Activated T-helper 17 cell treated with anti-CD3 and anti-CD28 coated beads, Interleukin-2, amount 50 U/mL, for 72 hours (primary cell): Measurements from ENCODE around the gene DSCAM. TPM values are rescaled to one million over a fixed set of nuclear protein-coding genes. Genes with fewer than 3 reads are reported as not detected.

Experiments
- ATAC-seq: fragments of 150-1000 bp; cut with Tn5 transposase; replicated peaks from 2 replicates; pipeline ENCODE4 v1.10.0; 2021; ENCODE audit warnings: mild to moderate bottlenecking, moderate library complexity
- H3K27ac Mint-ChIP-seq: one replicate; pipeline ENCODE4 v1.8.0; 2022; ENCODE audit warnings: mixed read lengths
- H3K27me3 Mint-ChIP-seq: one replicate; pipeline ENCODE4 v1.8.0; 2022; ENCODE audit warnings: mixed read lengths
- H3K36me3 Mint-ChIP-seq: one replicate; pipeline ENCODE4 v1.8.0; 2022; ENCODE audit warnings: low read depth, mild to moderate bottlenecking, mixed read lengths
- H3K4me1 Mint-ChIP-seq: one replicate; pipeline ENCODE4 v1.8.0; 2022; ENCODE audit warnings: mixed read lengths
- H3K4me3 Mint-ChIP-seq: one replicate; pipeline ENCODE4 v1.8.0; 2022; ENCODE audit warnings: mild to moderate bottlenecking, mixed read lengths
- H3K9me3 Mint-ChIP-seq: one replicate; pipeline ENCODE4 v1.8.0; 2022; ENCODE audit warnings: mixed read lengths
- total RNA-seq, 2 donors: library from RNA; stranded (reverse); gene quantifications; one replicate each; pipeline ENCODE4 v1.2.3, GENCODE V29; 2022

DSCAM gene
- total RNA-seq, 2 donors from 2014 or later, result not detected

- ATAC-seq, result no peak
- no peaks in the 10 kb centered on the region for H3K27me3 Mint-ChIP-seq
- H3K9me3 Mint-ChIP-seq, result peaks cover 8% of the 10 kb centered on the region
- no peaks in the 10 kb centered on the region for H3K4me1 Mint-ChIP-seq
- H3K36me3 Mint-ChIP-seq, result no peaks in the 10 kb centered on the region
- no peak overlapping the region for H3K27ac Mint-ChIP-seq
- H3K4me3 Mint-ChIP-seq, result no peak overlapping the region
Observed at GRCh38 chr21:40060083-40060677, 786.8 kb downstream of the DSCAM start.

GRCh38 chr21:40057331-40057730 is 789.6 kb downstream of the DSCAM start:
- no peaks in the 10 kb centered on the region for H3K36me3 Mint-ChIP-seq
- no peak overlapping the region for H3K4me3 Mint-ChIP-seq
- H3K4me1 Mint-ChIP-seq, result no peaks in the 10 kb centered on the region
- H3K27ac Mint-ChIP-seq, result no peak overlapping the region
- no peak for ATAC-seq
- no peaks in the 10 kb centered on the region for H3K27me3 Mint-ChIP-seq
- H3K9me3 Mint-ChIP-seq, result peaks cover 5% of the 10 kb centered on the region

- no peaks in the 10 kb centered on the region for H3K4me1 Mint-ChIP-seq
- no peaks in the 10 kb centered on the region for H3K27me3 Mint-ChIP-seq
- no peak overlapping the region for H3K27ac Mint-ChIP-seq
- no peaks in the 10 kb centered on the region for H3K36me3 Mint-ChIP-seq
- peaks cover 5% of the 10 kb centered on the region for H3K9me3 Mint-ChIP-seq
- ATAC-seq, result no peak
- no peak overlapping the region for H3K4me3 Mint-ChIP-seq
Observed at GRCh38 chr21:40056031-40056430, 790.9 kb downstream of the DSCAM start.

- H3K27me3 Mint-ChIP-seq, result no peaks in the 10 kb centered on the region
- no peaks in the 10 kb centered on the region for H3K36me3 Mint-ChIP-seq
- H3K9me3 Mint-ChIP-seq, result peaks cover 7% of the 10 kb centered on the region
- no peak overlapping the region for H3K27ac Mint-ChIP-seq
- no peaks in the 10 kb centered on the region for H3K4me1 Mint-ChIP-seq
- no peak overlapping the region for H3K4me3 Mint-ChIP-seq
- no peak for ATAC-seq
Observed at GRCh38 chr21:40054403-40054802, 792.6 kb downstream of the DSCAM start.

- peaks cover 4% of the 10 kb centered on the region for H3K9me3 Mint-ChIP-seq
- no peaks in the 10 kb centered on the region for H3K36me3 Mint-ChIP-seq
- no peaks in the 10 kb centered on the region for H3K27me3 Mint-ChIP-seq
- H3K4me3 Mint-ChIP-seq, result no peak overlapping the region
- H3K27ac Mint-ChIP-seq, result no peak overlapping the region
- H3K4me1 Mint-ChIP-seq, result no peaks in the 10 kb centered on the region
- ATAC-seq, result no peak
Observed at GRCh38 chr21:40053007-40053406, 794.0 kb downstream of the DSCAM start.

- Mint-ChIP-seq H3K9me3 (peaks cover 6% of the 10 kb centered on the region), H3K27me3 (no peaks in the 10 kb centered on the region), H3K27ac (no peak overlapping the region), H3K4me3 (no peak overlapping the region), H3K36me3 (no peaks in the 10 kb centered on the region), H3K4me1 (no peaks in the 10 kb centered on the region)
- ATAC-seq, result no peak
Observed at GRCh38 chr21:40052276-40052675, 794.7 kb downstream of the DSCAM start.

- peaks cover 6% of the 10 kb centered on the region for H3K9me3 Mint-ChIP-seq
- no peak overlapping the region for H3K27ac Mint-ChIP-seq
- H3K4me3 Mint-ChIP-seq, result no peak overlapping the region
- no peaks in the 10 kb centered on the region for H3K27me3 Mint-ChIP-seq
- no peaks in the 10 kb centered on the region for H3K36me3 Mint-ChIP-seq
- no peaks in the 10 kb centered on the region for H3K4me1 Mint-ChIP-seq
- no peak for ATAC-seq
Observed at GRCh38 chr21:40051801-40052200, 795.2 kb downstream of the DSCAM start.

- H3K9me3 Mint-ChIP-seq, result peaks cover 6% of the 10 kb centered on the region
- no peak overlapping the region for H3K27ac Mint-ChIP-seq
- no peak overlapping the region for H3K4me3 Mint-ChIP-seq
- H3K36me3 Mint-ChIP-seq, result no peaks in the 10 kb centered on the region
- no peaks in the 10 kb centered on the region for H3K27me3 Mint-ChIP-seq
- no peak for ATAC-seq
- H3K4me1 Mint-ChIP-seq, result no peaks in the 10 kb centered on the region
Observed at GRCh38 chr21:40049931-40050290, 797.0 kb downstream of the DSCAM start.

- Mint-ChIP-seq H3K36me3 (no peaks in the 10 kb centered on the region), H3K4me3 (no peak overlapping the region), H3K27me3 (no peaks in the 10 kb centered on the region), H3K4me1 (no peaks in the 10 kb centered on the region), H3K27ac (no peak overlapping the region), H3K9me3 (peaks cover 6% of the 10 kb centered on the region)
- no peak for ATAC-seq
Observed at GRCh38 chr21:40049031-40049930, 797.7 kb downstream of the DSCAM start.

GRCh38 chr21:40047993-40048730 is 798.8 kb downstream of the DSCAM start:
- no peak overlapping the region for H3K27ac Mint-ChIP-seq
- ATAC-seq, result no peak
- no peaks in the 10 kb centered on the region for H3K36me3 Mint-ChIP-seq
- no peaks in the 10 kb centered on the region for H3K4me1 Mint-ChIP-seq
- no peaks in the 10 kb centered on the region for H3K27me3 Mint-ChIP-seq
- H3K4me3 Mint-ChIP-seq, result no peak overlapping the region
- H3K9me3 Mint-ChIP-seq, result peaks cover 6% of the 10 kb centered on the region

GRCh38 chr21:40047211-40047610 is 799.7 kb downstream of the DSCAM start:
- Mint-ChIP-seq H3K9me3 (peaks cover 6% of the 10 kb centered on the region), H3K36me3 (no peaks in the 10 kb centered on the region), H3K27ac (no peak overlapping the region), H3K4me3 (no peak overlapping the region), H3K27me3 (no peaks in the 10 kb centered on the region), H3K4me1 (no peaks in the 10 kb centered on the region)
- ATAC-seq, result no peak

GRCh38 chr21:40043866-40044265 is 803.1 kb downstream of the DSCAM start:
- peaks cover 6% of the 10 kb centered on the region for H3K9me3 Mint-ChIP-seq
- H3K4me1 Mint-ChIP-seq, result no peaks in the 10 kb centered on the region
- H3K36me3 Mint-ChIP-seq, result no peaks in the 10 kb centered on the region
- no peaks in the 10 kb centered on the region for H3K27me3 Mint-ChIP-seq
- no peak overlapping the region for H3K4me3 Mint-ChIP-seq
- H3K27ac Mint-ChIP-seq, result no peak overlapping the region
- ATAC-seq, result no peak

GRCh38 chr21:40043423-40043822 is 803.5 kb downstream of the DSCAM start:
- peaks cover 6% of the 10 kb centered on the region for H3K9me3 Mint-ChIP-seq
- no peaks in the 10 kb centered on the region for H3K4me1 Mint-ChIP-seq
- H3K36me3 Mint-ChIP-seq, result no peaks in the 10 kb centered on the region
- H3K27ac Mint-ChIP-seq, result no peak overlapping the region
- no peaks in the 10 kb centered on the region for H3K27me3 Mint-ChIP-seq
- ATAC-seq, result no peak
- H3K4me3 Mint-ChIP-seq, result no peak overlapping the region

GRCh38 chr21:40041446-40041845 is 805.5 kb downstream of the DSCAM start:
- ATAC-seq, result no peak
- H3K4me3 Mint-ChIP-seq, result no peak overlapping the region
- peaks cover 3% of the 10 kb centered on the region for H3K9me3 Mint-ChIP-seq
- H3K36me3 Mint-ChIP-seq, result no peaks in the 10 kb centered on the region
- no peaks in the 10 kb centered on the region for H3K4me1 Mint-ChIP-seq
- H3K27ac Mint-ChIP-seq, result no peak overlapping the region
- H3K27me3 Mint-ChIP-seq, result no peaks in the 10 kb centered on the region
